NCI-H82 treated with DMSO at 0.1 percent for 48 hours (cell line): ENCODE measurements around the gene PAXX.
"Not testable (repeated sequence)": the region's sequence is repeated elsewhere in the genome, so short reads cannot be mapped to it uniquely, and the experiment has no call there.

Experiments used
- DNase-seq: peaks from one replicate; lab custom pipeline; 2025; ENCODE audit not compliant: unreplicated experiment; lab: John Stamatoyannopoulos, UW

Gene PAXX

DNA sequence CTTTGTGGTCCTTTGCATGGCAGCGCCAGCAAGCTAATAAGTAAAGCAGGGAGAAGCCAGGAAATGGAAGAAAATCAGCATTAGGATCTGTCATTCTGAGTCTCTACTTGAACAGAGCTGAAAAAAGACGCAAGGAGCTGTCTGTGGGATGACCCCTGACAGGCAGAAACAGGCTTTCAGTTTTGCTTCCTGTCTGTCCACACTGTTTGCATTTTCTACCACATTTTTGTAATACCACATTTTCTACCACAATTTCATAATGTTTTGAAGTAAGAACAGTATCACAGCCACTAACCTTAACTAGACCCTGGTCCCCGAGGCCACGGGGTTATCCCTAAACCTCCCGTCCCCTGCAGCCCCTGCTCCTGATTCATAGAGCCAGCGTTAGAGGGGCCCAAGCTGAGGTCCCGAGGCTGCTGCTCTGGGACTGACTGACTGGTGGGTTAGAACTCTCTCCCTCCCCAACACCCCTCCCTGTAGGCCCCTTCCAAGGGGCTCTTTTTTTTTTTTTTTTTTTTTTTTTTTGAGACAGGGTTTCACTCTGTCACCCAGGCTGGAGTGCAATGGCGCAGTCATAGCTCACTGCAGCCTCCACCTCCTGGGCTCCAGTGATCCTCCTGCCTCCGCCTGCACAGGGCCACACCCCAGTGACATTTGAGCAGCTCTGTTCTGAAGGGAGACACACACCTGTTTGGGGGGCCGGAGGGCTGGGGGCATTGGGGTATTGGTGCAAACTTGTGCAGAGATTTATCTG, 8.1 kb downstream of the PAXX start:
- no peak for DNase-seq

DNA sequence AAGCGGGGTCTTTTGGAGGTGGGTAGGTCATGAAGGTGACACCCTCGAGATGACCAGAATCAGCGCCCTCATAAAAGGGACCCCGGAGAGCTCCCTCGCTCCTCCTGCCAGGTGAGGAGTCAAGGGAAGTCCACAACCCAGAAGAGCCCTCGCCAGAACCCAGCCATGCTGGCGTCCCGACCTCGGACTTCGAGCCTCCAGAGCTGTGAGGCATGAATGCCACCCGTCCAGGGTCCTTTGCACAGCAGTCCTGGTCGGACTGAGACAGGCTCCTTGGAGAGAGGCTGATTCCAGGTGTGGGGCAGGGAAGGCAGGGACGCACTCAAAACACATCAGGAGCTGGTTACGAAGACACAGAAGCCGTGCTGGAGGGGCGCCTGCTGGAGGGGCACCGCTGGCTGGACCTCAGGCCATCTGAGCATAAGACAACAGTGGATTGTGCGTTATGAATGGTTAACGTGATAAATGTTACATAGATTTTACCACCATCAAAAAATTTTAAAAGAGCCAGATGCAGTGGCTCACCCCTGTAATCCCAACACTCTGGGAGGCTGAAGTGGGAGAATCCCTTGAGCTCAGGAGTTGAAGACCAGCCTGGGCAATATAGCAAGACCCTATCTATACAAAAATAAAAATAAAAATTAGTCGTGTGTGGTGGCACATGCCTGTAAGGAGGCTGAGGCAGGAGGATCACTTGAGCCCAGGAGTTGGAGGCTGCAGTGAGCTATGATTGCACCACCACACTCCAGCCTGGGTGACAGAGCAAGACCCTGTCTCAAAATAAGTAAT, 9.8 kb downstream of the PAXX start:
- no peak for DNase-seq

DNA sequence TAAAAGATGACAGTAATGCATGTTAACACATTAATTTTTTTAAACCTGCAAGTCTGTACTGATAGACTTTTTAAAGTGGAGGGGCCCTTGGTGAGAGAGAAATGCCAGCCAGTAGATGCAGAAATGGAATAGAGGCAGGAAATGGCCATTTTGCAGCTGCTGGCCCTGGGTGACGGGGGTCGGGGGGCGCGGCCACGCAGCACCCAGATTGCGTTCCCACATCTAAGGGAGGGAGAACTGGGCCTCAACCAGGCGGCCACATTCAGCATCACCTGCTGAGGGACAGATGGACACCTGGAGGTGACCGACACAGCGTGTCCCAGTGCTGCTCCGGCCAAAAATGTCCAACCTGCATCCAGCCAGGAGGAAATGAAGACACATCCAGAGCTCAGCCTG, 10.4 kb downstream of the PAXX start:
- DNase-seq = no peak

DNA sequence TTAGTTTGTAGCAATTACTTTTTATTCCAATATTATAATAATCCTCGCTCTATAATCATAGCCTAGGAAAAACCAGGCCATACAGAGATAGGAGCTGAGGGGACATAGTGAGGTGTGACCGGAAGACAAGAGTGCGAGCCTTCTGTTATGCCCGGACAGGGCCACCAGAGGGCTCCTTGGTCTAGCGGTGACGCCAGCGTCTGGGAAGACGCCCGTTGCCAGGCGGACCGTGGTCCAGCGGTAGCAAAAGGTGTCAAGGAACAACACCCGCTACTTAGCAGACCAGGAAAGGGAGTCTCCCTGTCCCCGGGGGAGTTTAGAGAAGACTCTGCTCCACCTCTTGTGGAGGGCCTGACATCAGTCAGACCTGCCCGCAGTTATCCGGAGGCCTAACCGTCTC, 12.1 kb downstream of the PAXX start:
- not testable (repeated sequence) for DNase-seq

DNA sequence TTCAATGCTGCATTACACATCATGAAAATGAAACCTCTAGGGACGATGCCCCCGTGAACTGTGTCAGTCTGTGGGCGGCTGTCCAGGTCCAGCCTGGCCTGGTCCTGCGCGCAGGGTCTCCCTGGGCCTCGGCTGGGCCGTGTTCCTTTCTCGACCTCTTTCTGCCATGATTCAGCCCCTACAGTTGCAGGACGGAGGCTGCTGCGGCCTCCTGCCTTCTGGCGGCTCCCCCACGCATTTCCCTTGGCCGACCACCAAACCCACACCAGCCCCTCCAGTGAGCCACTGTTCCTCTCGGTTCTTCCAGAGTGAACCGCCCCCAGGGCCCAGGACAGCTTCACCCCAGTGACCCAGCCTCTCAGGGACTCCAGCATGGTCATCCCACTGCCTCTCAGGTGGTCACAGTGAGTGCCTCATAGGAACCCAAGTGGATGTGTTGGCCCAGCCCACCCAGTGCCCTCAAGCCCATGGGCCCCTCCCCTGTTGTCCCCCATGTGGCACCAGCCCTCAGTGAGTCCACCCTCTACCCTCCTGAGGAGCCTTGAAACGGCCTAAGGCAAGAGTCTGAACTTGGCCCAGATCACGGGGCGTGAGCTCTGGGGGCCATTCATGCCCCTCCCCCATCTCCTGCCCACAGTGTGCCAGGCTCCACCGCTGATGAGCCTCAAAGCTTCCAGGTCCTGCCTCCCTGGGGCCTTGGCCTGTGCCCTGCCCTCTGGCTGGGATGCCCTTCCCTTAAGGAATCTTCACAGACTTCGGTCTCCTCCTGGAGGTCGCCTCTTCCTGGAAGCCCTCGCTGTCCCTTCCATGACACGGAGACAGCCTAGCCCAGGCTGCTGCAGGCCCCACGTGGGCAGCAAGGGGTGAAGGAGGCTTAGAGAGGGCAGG, 14.1 kb downstream of the PAXX start:
- DNase-seq = no peak

DNA sequence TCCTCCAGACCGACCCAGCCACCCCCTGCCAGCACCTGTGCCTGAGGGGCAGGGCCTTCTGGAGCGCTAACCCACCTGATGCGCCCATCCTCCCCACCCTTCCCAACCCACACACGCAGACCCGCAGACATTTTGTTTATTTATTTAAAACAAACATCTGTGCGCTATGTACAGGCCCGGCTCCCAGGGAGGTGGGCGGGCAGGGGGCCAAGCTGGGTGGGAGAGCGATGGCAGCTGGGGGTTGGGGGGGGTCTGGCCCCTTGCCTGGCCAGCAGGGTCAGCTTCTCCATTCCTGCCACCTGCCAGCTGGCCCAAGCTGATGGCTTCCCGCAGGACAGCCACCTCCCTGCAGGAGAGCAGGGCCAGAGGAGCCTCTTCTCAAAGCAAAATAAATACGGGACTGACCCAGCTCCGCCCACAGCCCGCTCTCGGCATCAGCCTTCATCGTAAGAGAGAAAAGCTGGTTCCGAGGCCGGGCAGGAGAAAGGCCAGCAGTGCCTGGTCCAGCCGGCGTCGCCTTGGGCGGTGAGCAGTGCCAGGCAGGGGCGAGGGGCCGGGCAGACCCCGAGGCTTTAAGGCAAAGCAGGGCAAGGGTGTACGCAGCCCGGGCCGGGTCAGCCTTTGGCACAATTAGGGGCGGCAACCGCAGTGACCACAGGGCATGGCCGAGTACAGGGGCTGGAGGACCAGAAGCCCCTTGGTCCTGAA, 15.0 kb downstream of the PAXX start:
- no peak for DNase-seq

DNA sequence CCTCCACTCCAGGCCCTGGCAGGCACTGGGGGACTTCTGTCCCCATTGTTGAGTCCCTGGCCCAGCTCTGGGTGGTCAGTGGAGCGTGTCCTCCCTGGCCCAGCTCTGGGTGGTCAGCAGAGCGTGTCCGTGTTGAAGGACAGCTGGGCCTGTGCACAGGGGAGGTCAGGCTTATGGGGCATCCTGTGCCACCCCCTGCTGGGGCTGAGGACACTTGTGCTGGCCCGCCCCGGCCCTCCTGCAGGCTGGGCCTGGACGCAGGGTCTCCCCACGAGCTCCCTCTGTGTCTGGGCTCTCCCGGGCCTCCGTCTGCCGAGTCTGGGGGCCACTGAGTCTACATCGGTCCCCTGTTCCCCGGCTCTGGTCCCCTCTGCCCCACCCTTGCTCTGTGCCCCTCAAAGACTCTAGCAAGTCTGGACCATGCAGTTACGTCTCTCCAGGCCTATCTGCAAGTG, 15.6 kb downstream of the PAXX start:
- no peak for DNase-seq

DNA sequence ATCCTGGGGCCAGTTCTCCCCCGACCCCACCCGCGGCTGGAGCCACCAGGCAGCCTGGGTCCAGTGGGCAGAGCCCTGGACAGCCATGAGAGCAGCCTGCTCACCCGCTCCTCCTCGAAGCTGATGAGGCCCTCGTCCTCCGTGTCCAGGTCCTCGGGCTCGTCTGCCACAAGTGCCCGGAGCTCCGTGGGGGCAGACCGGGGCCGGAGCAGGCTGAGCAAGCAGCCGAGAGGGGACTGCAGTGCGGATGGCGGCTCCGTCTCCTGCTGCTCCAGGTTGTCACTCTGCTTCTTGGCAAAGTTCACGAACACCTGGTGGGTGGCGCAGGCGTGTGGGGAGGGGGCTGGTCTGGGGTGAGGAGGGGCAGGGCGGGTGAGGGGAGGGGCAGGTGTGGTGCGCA, 16.1 kb downstream of the PAXX start:
- no peak for DNase-seq

DNA sequence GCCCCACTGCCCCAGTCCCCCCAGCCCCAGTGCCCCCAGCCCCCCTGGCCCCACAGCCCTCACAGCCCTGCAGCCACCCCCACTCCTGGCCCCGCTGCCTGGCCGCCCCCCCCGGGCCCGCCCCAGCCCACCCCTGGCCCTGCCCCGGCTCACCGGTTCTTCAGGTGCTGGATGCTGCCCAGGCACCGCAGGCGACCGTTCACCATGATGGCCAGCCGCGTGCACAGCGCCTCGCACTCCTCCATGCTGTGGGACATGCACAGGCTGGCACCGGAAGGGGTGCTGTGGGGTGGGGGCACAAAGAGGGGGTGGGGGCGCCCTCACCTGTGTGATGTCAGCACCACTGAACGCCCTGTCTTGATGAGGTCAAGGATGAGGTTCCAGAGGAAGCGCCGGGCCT, 17.0 kb downstream of the PAXX start:
- DNase-seq = no peak

DNA sequence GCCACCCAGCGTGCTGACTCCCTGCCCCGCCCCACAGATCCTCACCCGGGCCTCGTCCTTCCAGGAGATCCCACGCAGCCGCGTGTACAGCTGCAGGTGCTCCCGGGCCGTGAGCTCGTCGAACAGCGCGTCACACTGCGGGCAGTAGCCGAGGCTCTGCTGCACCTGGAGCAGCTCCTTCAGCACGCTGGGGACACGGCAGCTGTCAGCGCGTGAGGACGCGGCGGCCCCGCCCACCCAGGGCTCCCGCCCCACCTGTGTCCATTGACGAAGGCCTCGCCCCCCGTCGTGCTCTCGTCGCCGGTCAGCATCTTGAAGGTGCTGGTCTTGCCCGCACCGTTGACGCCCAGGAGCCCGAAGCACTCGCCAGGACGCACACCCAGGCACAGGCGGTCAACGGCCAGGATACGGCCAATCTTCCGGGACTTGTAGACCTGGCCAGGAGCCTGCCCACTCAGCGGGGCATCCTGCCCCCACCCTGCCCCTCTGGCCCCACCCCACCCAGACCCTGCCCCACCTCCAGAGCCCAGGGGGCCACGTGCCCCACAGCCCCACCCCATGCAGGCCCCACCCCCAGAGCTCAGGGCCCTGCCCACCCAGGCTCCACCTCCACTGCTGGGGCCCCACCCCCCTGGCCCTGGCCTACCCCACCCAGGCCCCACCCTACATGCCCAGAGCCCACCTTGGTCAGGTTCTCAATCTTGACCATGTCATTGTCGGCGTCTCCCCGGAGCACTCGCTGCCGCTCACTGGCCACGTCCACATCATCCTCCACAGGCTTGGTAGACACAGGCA, 17.9 kb downstream of the PAXX start:
- no peak for DNase-seq

DNA sequence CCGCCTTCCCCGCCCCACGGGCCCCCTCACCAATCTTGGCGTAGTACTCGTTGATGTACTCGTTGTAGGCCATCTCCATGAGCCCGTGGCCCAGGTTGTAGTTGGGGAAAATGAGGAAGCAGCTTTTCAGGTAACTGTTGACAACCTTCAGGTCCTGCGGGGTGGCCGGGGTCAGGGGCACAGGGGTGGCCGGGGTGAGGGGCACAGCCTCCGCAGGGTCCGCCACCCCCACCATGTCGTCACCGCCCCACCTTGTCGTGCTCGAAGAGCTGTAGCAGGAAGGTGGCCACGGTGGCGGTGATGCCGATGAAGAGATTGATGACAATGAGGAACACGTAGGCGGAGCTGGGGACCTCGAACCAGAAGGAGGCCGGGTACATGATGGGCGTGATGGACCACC, 18.9 kb downstream of the PAXX start:
- DNase-seq = no peak

DNA sequence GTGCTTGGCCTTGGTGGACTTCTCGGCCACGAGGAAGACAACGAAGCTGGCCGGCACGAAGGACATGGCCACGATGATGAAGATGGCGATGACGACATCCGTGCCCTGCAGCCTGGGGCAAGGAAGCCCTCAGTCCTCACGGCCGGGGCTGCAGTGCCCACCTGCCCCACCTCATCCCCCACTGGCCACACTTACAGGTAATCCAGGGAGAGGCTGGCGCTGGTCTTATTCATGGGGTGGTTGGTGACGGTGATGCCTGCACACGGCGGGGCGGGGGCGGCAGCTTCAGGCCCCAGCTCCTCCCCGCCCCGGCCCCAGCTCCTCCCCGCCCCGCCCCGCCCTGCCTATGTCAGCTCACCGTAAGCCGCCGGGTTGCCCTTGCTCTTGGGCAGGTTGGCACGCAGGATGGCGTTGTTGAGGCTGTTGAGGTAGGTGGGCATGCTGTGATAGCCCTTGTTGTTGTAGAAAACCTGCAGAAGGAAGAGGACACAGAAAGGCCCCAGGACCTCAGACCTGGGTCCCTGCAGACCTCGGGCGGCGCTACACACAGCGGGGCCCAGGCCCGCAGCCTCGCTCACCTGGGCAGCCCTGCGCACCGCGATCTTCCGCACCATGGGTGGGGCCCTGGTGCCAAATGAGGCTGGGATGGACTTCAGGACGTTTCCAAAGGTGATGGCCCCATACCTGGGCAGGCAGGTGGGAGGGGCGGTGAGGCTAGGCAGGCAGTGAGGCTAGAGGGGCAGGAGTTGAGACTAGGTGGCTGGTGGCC, 19.9 kb downstream of the PAXX start:
- DNase-seq = no peak

DNA sequence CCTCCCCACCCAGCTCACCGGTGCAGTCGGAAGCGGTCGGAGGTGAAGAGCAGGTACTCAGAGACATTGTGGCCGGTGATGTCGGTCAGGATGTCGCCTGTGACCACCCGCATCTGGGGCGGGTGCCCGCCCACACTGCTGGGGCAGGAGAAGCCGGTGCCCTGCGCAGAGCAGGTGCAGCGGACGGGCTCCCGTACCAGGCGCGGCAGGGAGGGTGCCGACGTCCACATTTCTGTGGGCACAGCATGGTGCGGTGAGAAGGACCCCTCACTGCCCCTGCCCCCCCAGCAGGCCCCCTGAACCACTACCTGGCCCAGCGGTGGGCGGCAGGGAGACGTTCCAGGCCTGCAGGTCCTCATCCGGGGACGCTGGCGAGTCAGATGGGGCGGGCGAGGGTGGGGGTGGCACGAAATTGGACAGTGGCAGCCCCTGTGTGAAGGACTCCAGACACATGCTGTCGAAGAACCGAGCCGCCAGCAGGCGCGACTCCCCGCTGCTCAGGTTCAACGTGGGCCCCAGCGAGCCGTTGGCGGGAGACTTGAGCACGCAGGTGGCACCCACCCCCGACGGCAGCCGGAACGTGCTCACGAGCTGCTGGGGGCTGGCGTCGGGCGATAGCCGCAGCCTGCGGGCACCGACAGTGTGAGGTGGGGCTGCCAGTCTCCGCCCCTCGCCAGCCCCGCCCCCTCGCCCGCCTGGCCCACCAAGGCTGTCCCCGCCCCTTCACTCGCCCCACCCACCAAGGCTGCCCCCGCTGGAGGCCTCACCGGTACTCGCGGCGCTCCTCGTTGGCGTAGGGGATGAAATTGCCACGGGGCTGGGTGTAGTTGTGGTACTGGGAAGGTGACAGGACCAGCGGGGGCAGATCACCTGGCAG, 20.7 kb downstream of the PAXX start:
- DNase-seq = no peak

DNA sequence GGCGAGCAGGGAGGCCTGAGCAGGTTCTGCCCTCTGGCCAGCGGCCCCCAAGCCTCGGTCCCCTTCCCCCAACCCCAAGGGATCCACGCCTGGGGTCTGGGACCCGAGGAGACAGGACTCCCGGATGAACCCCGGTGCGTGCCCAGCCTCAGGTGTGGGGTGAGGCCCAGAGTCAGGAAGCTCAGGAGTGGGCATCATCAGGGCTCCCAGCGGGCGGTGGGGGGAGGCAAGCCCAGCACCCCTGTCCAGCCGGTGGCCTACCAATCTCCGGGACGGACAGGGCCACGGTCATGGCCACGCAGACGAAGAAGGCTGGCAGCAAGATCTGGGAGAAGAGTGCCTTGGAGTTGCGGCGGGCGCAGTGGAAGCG, 21.3 kb downstream of the PAXX start:
- DNase-seq = no peak

DNA sequence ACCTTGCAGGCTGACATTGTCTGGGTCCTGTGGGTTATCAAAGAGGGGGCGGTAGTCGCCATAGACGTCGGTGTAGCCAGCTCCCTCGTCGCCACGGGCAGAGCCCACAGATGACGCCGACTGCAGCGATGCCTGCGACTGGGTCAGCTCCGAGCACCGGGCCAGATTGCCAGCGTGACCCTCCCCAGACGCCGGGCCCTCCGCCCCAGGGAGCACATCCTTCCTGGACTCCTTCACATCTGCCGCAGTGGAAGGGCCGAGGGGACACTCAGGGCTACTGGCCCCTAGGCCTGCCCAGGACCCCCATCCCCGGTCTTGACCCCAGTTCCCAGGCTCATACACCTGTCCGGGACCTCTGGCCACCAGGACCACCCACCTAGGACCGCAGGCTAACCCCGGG, 21.9 kb downstream of the PAXX start:
- DNase-seq = no peak

DNA sequence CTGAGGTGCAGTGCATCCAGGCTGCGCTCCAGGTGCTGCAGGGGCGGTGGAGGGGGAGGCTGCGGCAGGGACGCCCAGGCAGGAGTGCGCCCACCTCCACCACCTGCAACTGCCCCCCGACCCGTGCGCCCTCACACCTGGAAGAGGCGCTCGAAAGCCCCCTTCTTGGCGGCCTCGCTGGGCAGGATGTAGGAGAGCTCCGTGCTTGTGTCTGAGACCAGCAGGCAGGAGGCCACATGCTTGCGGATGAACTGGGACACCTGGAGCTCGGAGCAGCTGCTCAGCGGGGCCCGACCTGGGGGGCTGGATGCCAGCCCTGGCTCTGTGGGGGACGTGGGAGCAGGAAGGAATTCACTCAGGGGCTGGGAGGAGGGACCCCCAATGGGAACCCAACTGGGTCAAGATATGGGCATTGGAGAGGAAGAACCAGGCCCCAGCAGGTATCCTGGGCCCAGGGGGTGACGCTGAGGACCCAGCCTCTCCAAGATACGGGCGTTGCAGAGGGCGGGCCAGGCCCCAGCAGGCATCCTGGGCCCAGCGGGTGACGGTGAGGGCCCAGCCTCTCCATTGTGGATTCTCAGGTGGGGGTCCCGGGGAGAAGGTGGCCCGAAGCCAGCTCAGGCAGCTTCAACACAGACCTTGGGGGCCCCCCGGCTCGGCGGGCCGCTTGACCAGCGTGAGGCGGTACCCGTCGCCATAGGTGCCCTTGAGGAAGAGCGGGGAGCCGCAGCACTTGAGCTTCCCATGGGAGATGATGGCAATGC, 22.7 kb downstream of the PAXX start:
- no peak for DNase-seq

DNA sequence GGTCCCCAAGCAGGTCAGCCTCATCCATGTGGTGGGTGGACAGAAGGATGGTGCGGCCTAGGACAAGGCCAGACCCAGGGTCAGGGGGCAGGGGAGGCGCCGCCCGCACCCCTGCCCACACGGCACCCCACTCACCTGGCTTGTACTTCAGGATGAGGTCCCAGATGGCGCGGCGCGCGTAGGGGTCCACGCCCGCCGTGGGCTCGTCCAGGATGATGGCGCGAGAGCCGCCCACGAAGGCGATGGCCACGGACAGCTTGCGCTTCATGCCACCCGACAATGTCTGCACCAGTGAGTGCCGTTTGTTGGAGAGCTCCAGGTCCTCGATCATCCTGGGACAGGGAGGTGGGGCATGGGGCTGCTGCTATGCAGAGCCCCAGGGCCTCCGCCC, 23.3 kb downstream of the PAXX start:
- DNase-seq = no peak

DNA sequence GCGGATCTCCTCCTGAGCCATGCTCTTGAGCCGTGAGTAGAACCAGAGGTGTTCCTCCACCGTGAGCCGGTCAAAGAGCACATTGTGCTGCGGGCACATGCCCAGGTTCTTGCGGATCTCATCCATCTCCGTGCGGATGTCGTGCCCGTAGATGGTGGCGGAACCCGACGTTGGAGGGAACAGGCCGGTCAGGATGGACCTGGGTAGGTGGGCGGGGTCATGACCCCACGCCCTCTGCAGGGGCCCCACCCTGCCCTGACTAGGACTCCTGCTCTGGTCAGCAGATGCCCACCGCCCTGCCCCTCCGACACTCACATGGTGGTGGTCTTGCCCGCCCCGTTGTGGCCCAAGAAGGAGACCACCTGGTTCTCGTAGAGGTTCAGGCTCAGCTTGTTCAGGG, 23.8 kb downstream of the PAXX start:
- DNase-seq = no peak
